IMR-90 (cell line): ENCODE measurements around the gene RNU1-3. TPM values are rescaled to one million over a fixed set of nuclear protein-coding genes. Genes with fewer than 3 reads are reported as not detected.
"Not testable (repeated sequence)": the region's sequence is repeated elsewhere in the genome, so short reads cannot be mapped to it uniquely, and the experiment has no call there.

ENCODE experiments used
- ATAC-seq: fragments of 200-7000 bp; cut with Tn5 transposase; 2 replicates; pipeline ENCODE4 v1.9.1; 2020; ENCODE audit warnings: low read depth, mild to moderate bottlenecking, moderate library complexity
- BruUV-seq: library from RNA; stranded (reverse); fragments of 400-500 nt; replicated peaks from 2 replicates; lab custom pipeline; 2021; lab: Mats Ljungman, UMichigan
- CTCF ChIA-PET: fragments of 300-600 bp; formaldehyde crosslinking; extraction: SDS; loops from one replicate; lab custom pipeline; 2021; ENCODE audit warnings: antibody characterized with exemption; lab: Yijun Ruan, JAX
- POLR2A ChIA-PET: fragments of 300-600 bp; sonication (Branson Sonifier 250); formaldehyde crosslinking; loops from one replicate; lab custom pipeline; 2022; ENCODE audit warnings: antibody characterized with exemption; ENCODE audit not compliant: unreplicated experiment; lab: Charles Lee
- DNase-seq: peaks from one replicate; pipeline ENCODE4 v3.0.0; 2013
- H2AFZ ChIP-seq: replicated peaks from 2 replicates; pipeline ENCODE3; 2013; ENCODE audit warnings: low read length, mild to moderate bottlenecking; ENCODE audit not compliant: poor library complexity
- H2AK5ac ChIP-seq: 2 replicates; pipeline ENCODE4 v1.6.1; 2013; ENCODE audit warnings: low read depth, low read length, inconsistent platforms
- H2AK9ac ChIP-seq: replicated peaks from 2 replicates; pipeline ENCODE3; 2013; ENCODE audit warnings: mild to moderate bottlenecking, low read depth, low read length, moderate library complexity; ENCODE audit not compliant: poor library complexity
- H2BK120ac ChIP-seq: 2 replicates; pipeline ENCODE4 v1.6.1; 2013; ENCODE audit warnings: low read depth, low read length, inconsistent platforms
- H2BK15ac ChIP-seq: 3 replicates; pipeline ENCODE4 v1.6.1; 2013; ENCODE audit warnings: low read depth, low read length, inconsistent platforms
- H2BK20ac ChIP-seq: 2 replicates; pipeline ENCODE4 v1.6.1; 2013; ENCODE audit warnings: low read depth, mild to moderate bottlenecking, inconsistent platforms, low read length, moderate library complexity
- H2BK5ac ChIP-seq: 2 replicates; pipeline ENCODE4 v1.6.1; 2013; ENCODE audit warnings: mild to moderate bottlenecking, low read depth, low read length, inconsistent platforms; ENCODE audit not compliant: poor library complexity, severe bottlenecking
- H3K14ac ChIP-seq: replicated peaks from 2 replicates; pipeline ENCODE4 v1.6.1; 2013; ENCODE audit warnings: low read depth, low read length, inconsistent platforms
- H3K18ac ChIP-seq: 2 replicates; pipeline ENCODE4 v1.6.1; 2013; ENCODE audit warnings: low read depth, low read length, control low read depth
- H3K23ac ChIP-seq: 2 replicates; pipeline ENCODE4 v1.6.1; 2013; ENCODE audit warnings: low read depth, low read length, inconsistent platforms
- H3K27ac ChIP-seq: 2 replicates; pipeline ENCODE4 v1.5.1; 2013; ENCODE audit warnings: mild to moderate bottlenecking, control low read depth, low read length; ENCODE audit not compliant: insufficient read depth
- H3K27me3 ChIP-seq: 2 replicates; pipeline ENCODE4 v1.6.1; 2013; ENCODE audit warnings: low read length; ENCODE audit not compliant: control insufficient read depth, insufficient read depth
- H3K36me3 ChIP-seq: 2 replicates; pipeline ENCODE4 v1.6.1; 2013; ENCODE audit warnings: low read length, mixed read lengths; ENCODE audit not compliant: control insufficient read depth, insufficient read depth
- H3K4ac ChIP-seq: 2 replicates; pipeline ENCODE4 v1.6.1; 2013; ENCODE audit warnings: low read depth, low read length, inconsistent platforms
- H3K4me1 ChIP-seq: 2 replicates; pipeline ENCODE4 v1.6.1; 2013; ENCODE audit warnings: low read length, mixed read lengths; ENCODE audit not compliant: control insufficient read depth, insufficient read depth
- H3K4me2 ChIP-seq: 2 replicates; pipeline ENCODE4 v1.6.1; 2013; ENCODE audit warnings: low read depth, mild to moderate bottlenecking, control low read depth, low read length, moderate library complexity
- H3K4me3 ChIP-seq: 2 replicates; pipeline ENCODE4 v1.5.1; 2013; ENCODE audit warnings: low read depth, mild to moderate bottlenecking, control low read depth, low read length, moderate library complexity; ENCODE audit not compliant: insufficient read depth
- H3K56ac ChIP-seq: 2 replicates; pipeline ENCODE4 v1.6.1; 2013; ENCODE audit warnings: low read length, inconsistent platforms; ENCODE audit not compliant: insufficient read depth; ENCODE audit errors: extremely low read depth
- H3K79me1 ChIP-seq, 2 experiments: 2 replicates each; pipeline ENCODE4 v1.6.1; 2013; ENCODE audit warnings: low read length in 2 of 2, inconsistent platforms in 1 of 2, low read depth in 1 of 2
- H3K9ac ChIP-seq: 2 replicates; pipeline ENCODE4 v1.6.1; 2013; ENCODE audit warnings: low read depth, low read length, control low read depth
- H3K9me1 ChIP-seq: 2 replicates; pipeline ENCODE4 v1.6.1; 2013; ENCODE audit warnings: low read length, inconsistent platforms; ENCODE audit not compliant: insufficient read depth
- H3K9me3 ChIP-seq: 2 replicates; pipeline ENCODE4 v1.6.1; 2013; ENCODE audit warnings: low read length; ENCODE audit not compliant: control insufficient read depth, insufficient read depth
- H4K20me1 ChIP-seq: 2 replicates; pipeline ENCODE4 v1.6.1; 2013; ENCODE audit warnings: low read length, inconsistent platforms; ENCODE audit not compliant: insufficient read depth
- H4K5ac ChIP-seq: 2 replicates; pipeline ENCODE4 v1.6.1; 2013; ENCODE audit warnings: mild to moderate bottlenecking, low read depth, low read length, control low read depth
- H4K8ac ChIP-seq, 2 experiments: 2 replicates each; pipeline ENCODE4 v1.6.1; 2013; ENCODE audit warnings: low read depth in 2 of 2, low read length in 2 of 2, control low read depth in 1 of 2, inconsistent platforms in 1 of 2
- H4K91ac ChIP-seq: 2 replicates; pipeline ENCODE4 v1.6.1; 2013; ENCODE audit warnings: low read depth, low read length, inconsistent platforms; ENCODE audit not compliant: insufficient read depth
- WGBS, 2 experiments: methylation state at CpG; one replicate each; pipeline versions ENCODE4 v1.1.5 to v1.1.7; 2013; ENCODE audit warnings: missing lambda C conversion rate in 2 of 2; ENCODE audit not compliant: insufficient read length in 1 of 2; ENCODE audit errors: extremely low coverage in 2 of 2; 5-methylcytosine and 5-hydroxymethylcytosine counted together
- dilution Hi-C: fragments of 300-500 bp; cut with HindIII; formaldehyde crosslinking; loops from one replicate; pipeline ENCODE4 v1.14.3; 2018; ENCODE audit warnings: low sequenced_read_pairs; ENCODE audit not compliant: unreplicated experiment
- in situ Hi-C: fragments of 300-500 bp; cut with MboI; formaldehyde crosslinking; loops from 3 replicates; pipeline ENCODE4 v1.14.3; 2019; ENCODE audit warnings: low sequenced_read_pairs, inconsistent platforms, mixed read lengths
- intact Hi-C: fragments of 100-400 bp; cut with micrococcal nuclease; formaldehyde crosslinking; loops from 2 replicates; pipeline ENCODE4 v1.10.0; 2022
- polyA plus RNA-seq, 3 experiments: library from polyadenylated mRNA; depleted of rRNA; stranded (reverse); fragments of >200 nt; gene quantifications; 2 replicates each; pipeline ENCODE4 v1.2.3, GENCODE V29; 2012; ENCODE audit warnings: low replicate concordance in 1 of 3
- total RNA-seq: library from RNA; depleted of rRNA; stranded (reverse); fragments of >200 nt; gene quantifications from 2 replicates; pipeline ENCODE4 v1.2.3, GENCODE V29; 2012

Gene RNU1-3
- total and polyA plus RNA-seq, 2 of the 4 experiments (the other 2 are of a cell fraction) = under 0.01 TPM; not detected in 1

- CTCF ChIA-PET = interaction anchor here (0.6 to 1.3 kb wide), 2 partner anchors 11 to 20 kb away, joined by 3 to 5 read pairs; no protein-coding TSS in a partner anchor
- H3K4me3 ChIP-seq, H3K18ac ChIP-seq, H3K27me3 ChIP-seq, H3K9me3 ChIP-seq, H3K4me2 ChIP-seq, in situ Hi-C loops, H3K23ac ChIP-seq, BruUV-seq, H2AFZ ChIP-seq, H3K4me1 ChIP-seq, H3K9me1 ChIP-seq, H2BK20ac ChIP-seq, DNase-seq, H2BK15ac ChIP-seq, H2AK5ac ChIP-seq, H2BK120ac ChIP-seq, H3K4ac ChIP-seq, dilution Hi-C loops, H4K91ac ChIP-seq, H3K56ac ChIP-seq, H3K9ac ChIP-seq, POLR2A ChIA-PET, H4K20me1 ChIP-seq, H4K8ac ChIP-seq, H4K5ac ChIP-seq, intact Hi-C loops, H2BK5ac ChIP-seq, H3K27ac ChIP-seq, H2AK9ac ChIP-seq, H3K36me3 ChIP-seq, H3K14ac ChIP-seq, ATAC-seq: not testable (repeated sequence)
- WGBS, 2 experiments = 100% methylated on average over 4 of the region's 8 CpGs; no CpG with 5 or more reads in 1 of the 2 experiments
- H3K79me1 ChIP-seq = peaks cover 30 to 55% of the 10 kb centered on the region in 2 experiments
Observed at GRCh38 chr1:16641159-16641975, 25.4 kb downstream of the RNU1-3 start.

DNA sequence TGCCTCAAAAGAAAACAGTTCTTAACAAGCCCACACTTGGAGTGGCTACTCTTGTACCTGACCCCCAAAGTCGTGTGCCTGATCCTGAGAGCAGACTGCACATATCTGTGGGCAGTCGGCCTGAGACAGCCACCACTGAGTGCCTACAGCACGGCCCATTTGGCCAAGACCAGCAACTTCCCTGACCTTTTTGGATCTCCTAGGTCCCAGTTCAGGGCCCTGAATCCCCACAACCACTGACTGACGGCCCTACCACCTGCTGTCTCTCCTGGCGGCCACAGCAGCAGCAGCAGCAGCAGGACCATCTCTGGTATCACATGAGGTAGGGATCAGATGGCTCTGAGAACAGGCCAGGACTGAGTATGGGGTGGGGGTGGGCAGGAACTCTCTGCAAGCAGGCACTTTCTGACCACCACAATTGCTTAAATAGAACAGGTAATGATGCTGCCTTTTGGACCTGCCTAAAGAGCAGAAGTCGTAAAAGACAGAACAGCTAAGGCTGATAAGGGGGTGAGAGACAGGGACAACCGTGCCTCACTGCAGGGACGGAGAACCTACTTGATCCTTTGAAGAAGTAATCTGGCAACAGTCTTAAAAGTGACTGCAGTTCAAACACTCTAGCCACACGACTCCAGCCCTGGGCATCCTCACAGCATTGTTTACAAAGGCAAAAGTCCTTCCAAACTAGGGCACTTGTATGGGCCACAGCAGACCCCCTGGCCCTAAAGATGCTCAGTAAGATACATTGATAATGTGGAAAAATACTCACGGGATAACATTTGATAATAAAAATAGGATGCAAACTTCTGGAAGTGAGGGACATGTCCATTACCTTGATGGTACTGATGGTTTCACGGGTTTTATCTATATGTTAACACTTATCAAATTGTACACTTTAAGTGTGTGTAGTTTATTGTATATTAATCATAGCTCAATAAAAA is 27.4 kb downstream of the RNU1-3 start:
- ATAC-seq, DNase-seq, H3K9me3 ChIP-seq, H2BK120ac ChIP-seq, POLR2A ChIA-PET, H4K8ac ChIP-seq, H3K9ac ChIP-seq, intact Hi-C loops, CTCF ChIA-PET, H3K4ac ChIP-seq, H2BK20ac ChIP-seq, H2AK9ac ChIP-seq, in situ Hi-C loops, H3K56ac ChIP-seq, H3K27me3 ChIP-seq, H3K36me3 ChIP-seq, H2BK15ac ChIP-seq, H3K27ac ChIP-seq, H3K9me1 ChIP-seq, H3K18ac ChIP-seq, H2BK5ac ChIP-seq, dilution Hi-C loops, H2AK5ac ChIP-seq, H2AFZ ChIP-seq, H3K14ac ChIP-seq, H4K20me1 ChIP-seq, H3K4me2 ChIP-seq, H3K4me3 ChIP-seq, H3K23ac ChIP-seq, H3K4me1 ChIP-seq, H4K5ac ChIP-seq, H4K91ac ChIP-seq: not testable (repeated sequence)
- H3K79me1 ChIP-seq = peaks cover 35 to 61% of the 10 kb centered on the region in 2 experiments
- BruUV-seq = TSS peak; percentile 11
- WGBS, 2 experiments = 68% methylated on average over 6 of the region's 11 CpGs; no CpG with 5 or more reads in 1 of the 2 experiments
